HK-2 (cell line): ENCODE data around the gene EXOC4.
"Not testable (repeated sequence)": the region's sequence is repeated elsewhere in the genome, so short reads cannot be mapped to it uniquely, and the experiment has no call there.

Experiments
- DNase-seq: peaks from one replicate; pipeline ENCODE4 v3.0.0-alpha.2; 2018; ENCODE audit not compliant: unreplicated experiment

Gene EXOC4

GRCh38 chr7:133863362-133864061 lies 610.6 kb downstream of the EXOC4 start:
- DNase-seq = no peak

GRCh38 chr7:133869556-133869955 lies 616.7 kb downstream of the EXOC4 start:
- no peak for DNase-seq

DNA sequence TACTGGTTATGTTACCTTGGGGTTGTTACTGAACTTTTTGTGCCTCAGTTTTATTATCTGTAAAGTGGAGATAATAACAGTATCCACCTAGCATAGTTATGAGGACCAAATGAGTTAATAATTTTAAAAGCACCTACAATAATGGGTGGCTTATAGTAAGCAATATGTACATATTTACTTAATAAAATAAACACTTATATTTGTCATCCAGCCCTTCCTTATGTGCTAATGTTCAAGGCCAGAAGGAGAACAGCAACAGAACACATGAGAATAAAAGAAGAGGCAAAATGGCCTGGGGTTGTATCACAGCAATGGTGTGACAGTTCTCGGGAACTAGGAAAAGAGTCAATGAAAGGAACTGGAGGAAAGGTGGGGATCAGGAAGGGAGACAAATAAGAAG lies 618.9 kb downstream of the EXOC4 start:
- DNase-seq = no peak

GRCh38 chr7:133873187-133873586 lies 620.3 kb downstream of the EXOC4 start:
- no peak for DNase-seq

DNA sequence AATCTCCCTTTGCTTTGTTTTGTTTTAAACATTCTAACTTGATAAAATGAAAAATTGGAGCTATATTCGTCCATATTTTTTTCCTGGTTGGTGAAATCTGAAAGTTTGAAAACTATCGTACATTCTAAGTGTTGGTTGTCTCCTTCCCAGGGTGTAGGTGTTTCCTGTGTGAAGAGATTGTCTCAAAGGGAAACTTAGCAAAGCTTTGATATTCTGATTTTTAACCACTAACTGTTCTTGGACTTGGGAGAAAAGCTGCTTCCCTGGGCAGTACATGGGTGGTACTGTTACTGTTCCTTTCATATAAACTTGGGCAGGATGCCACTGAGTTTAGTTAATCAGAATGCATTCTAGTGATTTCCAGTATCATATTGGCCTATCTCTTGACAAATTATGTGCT lies 620.8 kb downstream of the EXOC4 start:
- DNase-seq = no peak

- DNase-seq = no peak
Measured at GRCh38 chr7:133883591-133883990, 630.7 kb downstream of the EXOC4 start.

DNA sequence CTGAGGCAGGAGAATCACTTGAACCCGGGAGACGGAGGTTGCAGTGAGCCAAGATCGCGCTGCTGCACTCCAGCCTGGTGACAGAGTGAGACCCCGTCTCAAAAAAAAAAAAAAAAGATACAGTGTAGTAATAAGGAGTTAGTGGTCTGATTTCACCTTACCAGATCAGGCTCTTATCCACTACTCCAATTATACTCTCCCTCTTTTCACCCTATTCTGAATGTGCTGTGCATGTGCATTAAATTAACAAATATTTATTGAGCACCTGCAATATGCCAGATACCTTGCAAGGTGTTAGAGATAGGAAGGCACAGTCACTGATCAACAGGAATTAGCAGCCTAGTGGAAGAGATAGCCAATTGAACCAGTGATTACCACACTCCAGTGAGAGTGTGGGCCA lies 632.3 kb downstream of the EXOC4 start:
- no peak for DNase-seq

- DNase-seq = no peak
Measured at GRCh38 chr7:133886086-133886485, 633.2 kb downstream of the EXOC4 start.

- no peak for DNase-seq
Measured at GRCh38 chr7:133886797-133887196, 633.9 kb downstream of the EXOC4 start.

GRCh38 chr7:133887459-133887858 lies 634.6 kb downstream of the EXOC4 start:
- DNase-seq = no peak

DNA sequence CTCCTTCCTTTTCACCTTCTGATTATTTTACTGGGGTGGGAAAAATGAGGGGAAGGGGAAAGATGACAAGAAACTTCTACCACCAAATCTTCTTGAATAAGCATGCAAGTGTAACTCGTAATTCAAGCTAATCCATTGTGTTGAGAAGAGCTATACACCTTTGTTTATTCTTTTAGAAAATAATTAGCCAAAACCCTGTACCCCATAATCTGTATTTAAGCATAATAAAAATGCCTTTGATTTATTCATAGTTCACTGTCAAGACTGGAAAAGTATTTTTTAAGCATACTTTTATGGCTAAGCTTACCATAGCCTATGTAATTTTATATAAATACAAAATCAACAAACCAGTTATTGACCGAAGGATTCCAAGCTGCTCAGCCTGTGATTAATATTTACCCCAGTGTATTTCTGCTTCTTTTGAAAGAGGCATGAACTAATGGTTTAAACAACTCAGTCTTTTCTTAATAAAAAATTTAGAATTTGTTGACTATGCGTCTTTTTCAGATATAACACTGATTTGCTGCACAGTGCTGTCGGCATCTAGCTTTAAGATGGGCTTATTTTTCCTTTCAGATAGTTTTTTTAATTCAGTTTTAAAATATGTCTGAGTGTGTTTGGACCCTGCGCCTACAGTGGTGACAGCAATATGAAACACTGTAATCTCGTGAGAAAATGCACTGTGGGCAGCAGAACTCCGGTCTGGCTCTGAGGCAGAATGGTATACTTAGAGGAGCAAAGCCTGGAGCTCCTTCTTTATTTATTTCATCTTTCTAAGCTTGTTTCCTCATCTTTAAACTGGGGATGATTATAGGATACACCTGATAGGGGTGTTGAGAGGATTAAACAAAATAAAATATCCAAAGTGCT lies 635.4 kb downstream of the EXOC4 start:
- no peak for DNase-seq

DNA sequence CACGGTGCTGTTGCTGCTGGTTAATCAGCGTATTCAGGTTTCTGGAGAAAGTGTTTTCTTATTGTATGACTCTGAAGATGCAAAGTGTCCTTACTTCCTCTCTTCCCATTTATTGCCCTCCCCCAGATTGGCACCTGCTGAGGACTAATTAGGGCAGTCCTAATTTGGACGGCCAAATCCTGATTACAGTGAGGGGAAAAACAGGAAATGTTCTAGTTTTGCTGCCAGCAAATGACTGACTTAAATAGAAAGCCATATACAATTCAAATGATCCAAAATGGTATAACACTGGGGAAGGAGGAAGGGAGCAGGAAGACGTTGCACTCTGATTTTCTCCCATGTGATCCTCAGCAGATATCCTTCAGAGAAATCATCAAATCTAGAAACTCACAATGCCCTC lies 651.9 kb downstream of the EXOC4 start:
- DNase-seq = no peak

DNA sequence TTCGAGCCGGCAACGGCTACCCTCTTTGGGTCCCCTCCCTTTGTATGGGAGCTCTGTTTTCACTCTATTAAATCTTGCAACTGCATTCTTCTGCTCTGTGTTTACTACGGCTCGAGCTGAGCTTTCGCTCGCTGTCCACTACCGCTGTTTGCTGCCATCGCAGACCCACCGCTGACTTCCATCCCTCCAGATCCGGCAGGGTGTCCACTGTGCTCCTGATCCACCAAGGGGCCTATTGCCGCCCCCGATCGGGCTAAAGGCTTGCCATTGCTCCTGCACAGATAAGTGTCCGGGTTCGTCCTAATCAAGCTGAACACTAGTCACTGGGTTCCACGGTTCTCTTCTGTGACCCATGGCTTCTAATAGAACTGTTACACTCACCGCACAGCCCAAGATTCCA lies 653.7 kb downstream of the EXOC4 start:
- not testable (repeated sequence) for DNase-seq

- no peak for DNase-seq
Measured at GRCh38 chr7:133910761-133911160, 657.9 kb downstream of the EXOC4 start.

DNA sequence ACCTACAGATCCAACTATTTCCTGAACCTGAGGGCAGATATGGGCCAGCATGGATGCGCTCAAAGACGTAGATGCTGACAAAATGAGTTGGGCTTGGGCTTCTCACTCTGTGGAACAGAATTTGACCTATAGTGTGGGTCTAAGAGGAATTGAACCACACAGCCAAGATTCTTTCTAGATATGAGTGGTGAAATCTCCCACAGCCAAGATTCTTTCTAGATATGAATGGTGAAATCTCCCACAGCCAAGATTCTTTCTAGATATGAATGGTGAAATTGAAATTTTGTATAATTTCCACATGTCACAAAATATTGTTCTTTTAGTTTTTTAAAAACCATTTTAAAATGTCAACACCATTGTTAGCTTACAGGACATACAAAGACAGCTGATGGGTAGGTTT lies 658.8 kb downstream of the EXOC4 start:
- DNase-seq = no peak

DNA sequence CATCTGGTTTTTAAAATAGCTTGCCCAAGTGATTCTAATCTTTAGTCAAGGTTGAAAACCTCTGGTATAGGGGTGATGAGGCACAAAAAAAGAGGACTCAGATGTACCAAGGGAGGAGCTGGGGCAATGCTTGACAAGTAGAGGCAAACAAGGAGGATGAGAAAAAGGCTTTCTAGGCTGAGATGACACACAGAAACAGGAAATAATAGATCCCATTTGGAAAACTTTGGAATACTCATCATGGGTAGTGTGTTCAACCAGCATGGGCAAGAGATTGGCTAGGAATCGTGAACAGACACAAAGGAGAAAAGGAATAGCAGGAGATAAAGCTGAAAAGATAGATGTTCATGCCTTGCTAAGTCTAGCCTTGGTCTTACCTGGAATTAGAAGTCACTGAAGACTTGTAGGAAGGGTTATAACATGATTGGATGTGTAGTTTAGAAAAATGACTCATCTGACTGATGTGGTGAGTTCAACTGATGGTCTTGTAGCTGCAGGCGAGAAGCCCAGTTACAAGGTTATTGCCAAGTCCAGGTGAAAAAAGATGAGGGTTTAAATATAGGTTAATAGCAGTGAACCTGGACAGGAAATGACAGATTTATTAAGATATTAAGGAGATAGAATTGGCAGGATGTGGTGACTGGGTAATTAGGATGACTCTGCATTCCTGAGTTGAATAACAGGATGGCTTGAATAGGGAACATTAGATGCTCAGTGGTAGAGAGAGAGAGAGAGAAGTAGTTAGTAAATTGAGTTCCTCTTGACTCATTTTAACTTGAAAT lies 660.2 kb downstream of the EXOC4 start:
- DNase-seq = no peak

DNA sequence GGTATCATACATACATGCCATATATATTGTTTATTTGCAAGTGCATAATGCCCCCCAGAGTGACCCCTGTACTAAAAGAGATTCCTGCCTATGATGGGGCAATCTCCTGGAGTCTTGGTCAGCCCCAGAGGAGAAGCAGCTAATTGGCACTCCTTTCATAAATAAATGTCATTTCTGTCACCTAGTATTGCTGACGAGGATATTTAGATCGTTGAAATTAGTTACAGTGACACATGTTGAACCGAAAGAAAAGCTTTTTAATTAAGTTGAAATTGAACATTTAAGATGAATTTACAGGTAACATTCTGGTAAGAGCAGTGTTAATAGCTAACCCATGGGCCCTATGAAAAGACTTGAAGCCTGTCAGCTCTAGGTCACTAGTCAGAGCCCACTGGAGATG lies 663.7 kb downstream of the EXOC4 start:
- DNase-seq = no peak

DNA sequence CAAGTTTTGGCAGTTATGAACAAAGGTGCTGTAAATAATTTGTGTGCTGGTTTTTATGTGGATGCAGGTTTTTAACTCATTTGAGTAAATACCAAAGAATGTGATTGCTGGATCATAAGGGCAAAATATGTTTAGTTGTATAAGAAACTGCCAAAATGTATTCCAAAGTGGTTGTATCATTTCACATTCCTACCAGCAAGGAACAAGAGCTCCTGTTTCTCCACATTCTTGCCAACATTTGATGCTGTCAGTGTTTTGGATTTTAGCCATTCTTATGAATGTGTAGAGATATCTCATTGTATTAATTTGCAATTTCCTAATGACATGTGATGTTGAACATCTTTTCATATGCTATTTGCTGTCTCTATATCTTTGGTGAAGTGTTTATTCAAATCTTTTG lies 666.9 kb downstream of the EXOC4 start:
- no peak for DNase-seq

DNA sequence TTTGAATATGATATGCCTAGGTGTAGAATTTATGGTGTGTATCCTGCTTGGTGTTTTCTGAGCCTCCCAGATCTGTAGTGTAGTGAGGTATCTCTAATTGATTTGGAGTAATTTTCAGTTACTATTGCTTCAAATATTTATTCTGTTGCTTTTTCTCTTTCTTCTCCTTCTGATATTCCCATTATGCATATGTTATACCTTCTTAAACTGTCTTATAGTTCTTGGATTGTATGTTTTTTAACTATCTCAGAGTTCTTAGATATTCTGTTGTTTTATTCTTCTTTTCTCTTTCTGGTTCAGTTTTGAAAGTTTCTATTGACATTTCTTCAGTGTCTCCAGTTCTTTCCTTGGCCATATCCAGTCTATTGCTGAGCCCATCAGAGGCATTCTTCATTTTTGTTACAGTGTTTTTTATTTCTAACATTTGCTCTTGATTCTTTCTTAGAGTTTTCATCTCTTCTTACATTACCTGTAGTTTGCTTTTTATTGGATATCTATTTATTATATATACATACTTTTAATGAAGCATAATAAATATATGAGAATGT lies 668.8 kb downstream of the EXOC4 start:
- DNase-seq = no peak

GRCh38 chr7:133923974-133924373 lies 671.1 kb downstream of the EXOC4 start:
- no peak for DNase-seq

GRCh38 chr7:133931053-133931452 lies 678.2 kb downstream of the EXOC4 start:
- no peak for DNase-seq

DNA sequence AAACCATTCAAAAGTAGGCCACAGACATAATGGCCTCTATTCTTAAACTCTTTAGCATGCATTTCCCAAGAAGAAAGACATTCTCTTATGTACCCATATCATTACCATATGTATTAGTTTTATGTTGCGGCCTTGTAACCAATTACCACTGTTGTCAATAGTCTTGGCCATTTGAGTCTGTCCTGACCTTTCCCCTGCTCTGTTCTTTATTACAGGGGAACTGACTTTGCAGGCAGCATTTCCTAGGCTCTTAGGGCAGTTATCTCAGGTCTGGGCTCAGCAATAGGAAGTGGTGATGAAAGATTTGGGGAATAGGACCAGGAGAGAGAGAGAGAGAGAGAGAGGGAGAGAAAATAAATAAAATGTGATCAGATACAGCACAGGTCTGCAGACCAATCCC lies 679.7 kb downstream of the EXOC4 start:
- DNase-seq = no peak
